Neural progenitor cell (in vitro differentiated cells): ENCODE results near the gene TBC1D23.

ENCODE experiments used
- EZH2phosphoT487 ChIP-seq: fragments of 200-600 bp; sonication (generic); IDR thresholded peaks from 2 replicates; pipeline ENCODE4 v1.6.1; 2017; ENCODE audit warnings: antibody characterized with exemption
- TF ChIP-seq, protein P1 (sequence below): fragments of 200-600 bp; sonication (generic); IDR thresholded peaks from 2 replicates; pipeline ENCODE4 v1.5.1; 2017; ENCODE audit warnings: antibody characterized with exemption, mild to moderate bottlenecking

DNA sequence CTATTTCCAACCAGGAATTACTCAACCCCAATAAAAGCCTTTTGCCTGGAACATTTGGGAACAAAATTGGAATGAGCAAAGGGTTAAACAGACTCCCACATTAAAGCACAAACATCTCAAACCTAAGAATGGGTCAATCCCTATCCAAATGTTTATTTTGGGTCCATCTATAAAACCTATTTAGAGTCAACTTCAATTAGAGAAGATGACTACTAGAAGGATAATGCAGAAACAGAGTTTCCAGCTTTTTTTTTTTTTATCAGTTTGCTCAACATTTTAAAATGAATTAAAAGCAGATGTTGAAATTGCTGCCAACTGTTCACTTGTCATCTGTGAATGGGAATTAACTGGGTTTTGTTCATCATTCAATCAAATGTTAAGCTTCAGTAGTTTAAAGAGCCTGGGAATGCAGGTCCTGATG is 4.1 kb upstream of the TBC1D23 start:
- TF ChIP-seq, protein P1, sequence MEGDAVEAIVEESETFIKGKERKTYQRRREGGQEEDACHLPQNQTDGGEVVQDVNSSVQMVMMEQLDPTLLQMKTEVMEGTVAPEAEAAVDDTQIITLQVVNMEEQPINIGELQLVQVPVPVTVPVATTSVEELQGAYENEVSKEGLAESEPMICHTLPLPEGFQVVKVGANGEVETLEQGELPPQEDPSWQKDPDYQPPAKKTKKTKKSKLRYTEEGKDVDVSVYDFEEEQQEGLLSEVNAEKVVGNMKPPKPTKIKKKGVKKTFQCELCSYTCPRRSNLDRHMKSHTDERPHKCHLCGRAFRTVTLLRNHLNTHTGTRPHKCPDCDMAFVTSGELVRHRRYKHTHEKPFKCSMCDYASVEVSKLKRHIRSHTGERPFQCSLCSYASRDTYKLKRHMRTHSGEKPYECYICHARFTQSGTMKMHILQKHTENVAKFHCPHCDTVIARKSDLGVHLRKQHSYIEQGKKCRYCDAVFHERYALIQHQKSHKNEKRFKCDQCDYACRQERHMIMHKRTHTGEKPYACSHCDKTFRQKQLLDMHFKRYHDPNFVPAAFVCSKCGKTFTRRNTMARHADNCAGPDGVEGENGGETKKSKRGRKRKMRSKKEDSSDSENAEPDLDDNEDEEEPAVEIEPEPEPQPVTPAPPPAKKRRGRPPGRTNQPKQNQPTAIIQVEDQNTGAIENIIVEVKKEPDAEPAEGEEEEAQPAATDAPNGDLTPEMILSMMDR: no peak
- TF ChIP-seq EZH2phosphoT487: no peak
